HK-2 (cell line): ENCODE results near the gene TPSD1.
"Not testable (repeated sequence)": the region's sequence is repeated elsewhere in the genome, so short reads cannot be mapped to it uniquely, and the experiment has no call there.

Source experiments
- DNase-seq: peaks from one replicate; pipeline ENCODE4 v3.0.0-alpha.2; 2018; ENCODE audit not compliant: unreplicated experiment

TPSD1 gene

DNA sequence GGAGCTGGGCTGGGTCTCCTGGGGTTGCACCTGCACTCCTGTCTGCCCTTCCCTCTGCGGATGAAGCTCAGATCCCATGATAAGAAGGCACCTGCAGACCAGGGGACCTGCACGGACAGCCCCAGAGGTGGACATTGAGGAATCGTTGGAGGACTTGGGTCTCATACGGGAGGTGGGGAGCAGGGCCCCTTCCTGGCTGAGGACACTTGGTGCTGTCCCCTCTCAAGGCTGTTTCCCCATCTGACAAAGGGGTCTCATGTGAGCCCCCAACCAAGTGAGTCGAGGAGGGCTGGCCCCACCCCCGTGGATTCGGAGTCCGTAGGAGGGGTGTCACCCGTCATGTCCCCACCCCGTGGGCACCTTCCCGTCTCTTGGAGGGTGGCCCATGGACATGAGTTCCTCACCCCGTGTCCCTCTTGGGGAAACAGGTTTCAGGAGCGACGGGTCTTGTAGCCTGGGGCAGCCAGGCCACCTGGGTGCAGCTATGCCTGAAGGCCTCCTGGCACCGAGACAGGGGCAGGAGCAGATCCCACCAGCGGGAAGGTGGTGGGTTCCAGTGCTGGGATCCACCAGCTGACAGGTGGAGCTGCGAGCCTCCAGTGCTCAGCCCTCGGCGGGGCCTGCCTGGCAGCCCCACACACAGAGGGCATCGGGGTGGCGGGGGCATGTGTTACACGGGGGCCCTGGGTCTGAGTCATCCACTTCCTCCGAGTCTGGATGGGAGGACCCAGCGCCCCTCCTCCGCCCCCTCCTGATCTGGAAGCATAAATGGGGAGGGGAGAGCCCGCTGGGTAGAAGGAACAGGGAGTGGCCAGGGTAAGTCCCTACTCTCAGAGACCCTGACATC is at the start of gene TPSD1:
Gene TPSD1, plus strand, starts transcription at position 794 of the 847 bp plus-strand sequence. CDS start 212 bp downstream, outside the sequence.
- not testable (repeated sequence) for DNase-seq

DNA sequence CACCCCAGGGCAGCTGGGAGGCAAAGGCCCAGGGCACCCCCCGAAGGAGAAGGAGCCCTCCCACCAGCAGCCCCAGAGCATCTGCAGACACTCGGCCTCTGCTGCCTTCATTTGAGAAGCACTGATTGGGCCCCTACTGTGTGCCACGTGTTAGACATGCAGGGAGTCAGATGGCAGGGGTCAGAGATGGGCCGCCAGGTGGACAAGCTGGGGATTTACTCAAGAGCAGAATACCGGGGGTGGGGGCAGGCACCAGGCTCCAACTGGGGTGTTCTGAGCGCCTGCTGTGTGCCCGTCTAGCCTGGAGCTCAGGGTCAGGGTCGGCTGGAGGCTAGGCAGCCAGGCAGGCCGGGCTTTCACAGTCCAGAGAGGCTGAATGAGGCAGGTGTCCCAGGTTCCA is 49.5 kb upstream of the TPSD1 start:
- DNase-seq = no peak

DNA sequence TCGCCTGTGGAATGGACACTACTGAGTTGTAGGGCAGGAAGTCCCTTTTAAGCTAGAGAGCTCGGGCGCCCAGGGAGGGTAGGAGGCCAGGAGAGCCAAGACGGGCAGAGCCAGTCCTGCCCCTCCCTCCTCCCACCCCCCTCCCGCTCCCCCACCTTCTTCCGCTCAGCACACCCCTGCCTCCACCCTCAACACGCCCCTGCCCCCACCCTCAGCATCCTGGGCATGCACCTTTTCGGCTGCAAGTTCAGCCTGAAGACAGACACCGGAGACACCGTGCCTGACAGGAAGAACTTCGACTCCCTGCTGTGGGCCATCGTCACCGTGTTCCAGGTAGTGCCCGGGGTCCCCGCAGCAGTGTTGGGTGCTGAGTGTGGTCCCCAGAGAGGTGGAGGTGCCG is 49.1 kb upstream of the TPSD1 start:
- no peak for DNase-seq

DNA sequence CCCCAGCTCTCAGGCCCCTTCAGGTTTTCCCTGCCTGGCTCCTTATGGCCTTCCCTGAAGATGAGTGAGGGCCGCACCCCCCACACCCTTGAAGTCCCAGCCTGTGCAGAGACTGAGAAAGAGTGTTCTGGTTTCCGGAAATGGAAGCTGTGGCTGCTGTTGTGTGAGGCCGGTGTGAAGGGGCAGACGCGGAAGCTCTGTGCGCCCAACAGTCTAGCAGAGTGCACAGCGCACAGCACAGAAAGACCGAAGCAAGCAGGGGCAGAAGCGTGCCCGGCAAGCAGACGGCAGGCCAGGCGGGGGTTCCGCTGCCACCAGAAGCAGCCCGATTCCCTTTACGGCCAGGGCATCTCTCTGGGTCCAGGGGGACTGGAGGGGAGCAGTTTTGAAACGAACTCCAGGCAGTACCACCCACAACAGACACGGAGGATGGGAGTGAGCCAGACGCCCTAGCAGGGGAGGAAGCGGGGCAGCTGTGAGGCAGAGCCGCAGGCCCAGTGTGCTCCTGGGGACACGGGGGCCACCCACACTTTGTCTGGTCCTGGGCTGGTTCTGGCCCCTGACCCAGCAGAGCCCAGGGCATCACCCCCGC is 47.5 kb upstream of the TPSD1 start:
- no peak for DNase-seq

DNA sequence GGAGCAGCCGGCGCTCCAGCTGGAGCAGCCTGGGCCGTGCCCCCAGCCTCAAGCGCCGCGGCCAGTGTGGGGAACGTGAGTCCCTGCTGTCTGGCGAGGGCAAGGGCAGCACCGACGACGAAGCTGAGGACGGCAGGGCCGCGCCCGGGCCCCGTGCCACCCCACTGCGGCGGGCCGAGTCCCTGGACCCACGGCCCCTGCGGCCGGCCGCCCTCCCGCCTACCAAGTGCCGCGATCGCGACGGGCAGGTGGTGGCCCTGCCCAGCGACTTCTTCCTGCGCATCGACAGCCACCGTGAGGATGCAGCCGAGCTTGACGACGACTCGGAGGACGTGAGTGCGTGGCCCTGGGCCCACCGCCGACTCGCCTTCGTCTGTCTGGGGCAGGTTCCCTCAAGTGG is 46.8 kb upstream of the TPSD1 start:
- no peak for DNase-seq

DNA sequence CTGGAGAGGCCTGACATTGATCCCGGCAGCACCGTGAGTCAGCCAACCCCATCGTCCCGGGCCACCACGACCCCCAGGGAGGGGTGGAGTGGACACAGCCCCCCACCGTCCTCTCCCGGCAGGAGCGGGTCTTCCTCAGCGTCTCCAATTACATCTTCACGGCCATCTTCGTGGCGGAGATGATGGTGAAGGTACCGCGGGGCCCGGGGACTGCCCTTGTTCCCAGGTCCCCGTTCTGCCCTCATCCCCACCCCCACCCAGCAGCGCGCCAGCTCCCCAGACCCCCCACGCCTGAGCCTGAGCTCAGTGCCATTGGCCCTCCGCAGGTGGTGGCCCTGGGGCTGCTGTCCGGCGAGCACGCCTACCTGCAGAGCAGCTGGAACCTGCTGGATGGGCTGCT is 45.4 kb upstream of the TPSD1 start:
- no peak for DNase-seq

DNA sequence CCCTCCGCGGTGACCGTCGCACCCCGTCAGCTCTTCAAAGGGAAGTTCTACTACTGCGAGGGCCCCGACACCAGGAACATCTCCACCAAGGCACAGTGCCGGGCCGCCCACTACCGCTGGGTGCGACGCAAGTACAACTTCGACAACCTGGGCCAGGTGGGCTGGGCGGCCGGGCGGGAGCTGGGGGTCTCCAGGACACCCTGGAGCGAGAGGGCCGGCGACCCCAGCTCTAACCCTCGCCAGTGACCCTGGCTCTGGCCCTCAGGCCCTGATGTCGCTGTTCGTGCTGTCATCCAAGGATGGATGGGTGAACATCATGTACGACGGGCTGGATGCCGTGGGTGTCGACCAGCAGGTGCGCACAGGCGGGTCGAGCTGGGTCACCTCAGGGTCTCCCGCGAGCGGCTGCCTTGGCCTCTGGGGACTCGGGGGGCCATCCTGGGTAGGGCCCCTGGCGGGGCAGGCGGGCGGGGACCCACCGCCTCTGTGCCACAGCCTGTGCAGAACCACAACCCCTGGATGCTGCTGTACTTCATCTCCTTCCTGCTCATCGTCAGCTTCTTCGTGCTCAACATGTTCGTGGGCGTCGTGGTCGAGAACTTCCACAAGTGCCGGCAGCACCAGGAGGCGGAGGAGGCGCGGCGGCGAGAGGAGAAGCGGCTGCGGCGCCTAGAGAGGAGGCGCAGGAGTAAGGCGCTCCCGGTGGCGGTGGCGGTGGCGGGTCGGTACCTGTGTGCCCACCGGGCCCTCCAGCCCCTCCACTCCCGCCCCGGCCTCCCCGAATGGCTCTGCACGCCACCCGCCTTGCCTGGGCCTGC is 44.2 kb upstream of the TPSD1 start:
- no peak for DNase-seq

DNA sequence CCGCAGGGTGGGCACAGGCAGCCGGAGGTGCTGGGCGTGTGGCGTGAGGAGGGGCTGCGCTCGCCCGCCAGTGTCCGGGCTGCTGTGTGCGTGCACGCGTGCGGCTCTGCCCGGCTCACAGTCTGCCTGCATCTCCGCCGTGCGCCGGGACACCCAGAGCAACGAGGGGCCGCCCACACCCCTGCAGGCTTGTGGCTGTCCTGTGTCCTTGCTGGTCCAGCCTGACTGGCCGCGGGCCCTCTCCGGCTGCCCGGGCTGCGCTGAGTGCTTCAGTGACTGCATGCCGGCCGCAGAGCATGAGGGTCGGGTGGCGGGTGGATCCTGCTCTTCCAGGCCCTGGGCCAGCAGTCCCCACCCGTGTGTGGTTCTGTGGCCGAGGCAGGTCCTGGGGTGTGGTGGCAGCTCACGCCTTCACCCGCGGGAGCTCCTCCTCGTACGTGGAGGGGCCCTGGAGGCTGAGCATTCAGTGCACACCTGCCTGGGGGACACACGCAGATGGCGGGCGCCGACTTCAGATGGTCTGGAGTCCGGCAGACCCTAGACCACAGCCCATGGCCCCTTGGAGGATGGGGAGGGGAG is 43.2 kb upstream of the TPSD1 start:
- DNase-seq = no peak

DNA sequence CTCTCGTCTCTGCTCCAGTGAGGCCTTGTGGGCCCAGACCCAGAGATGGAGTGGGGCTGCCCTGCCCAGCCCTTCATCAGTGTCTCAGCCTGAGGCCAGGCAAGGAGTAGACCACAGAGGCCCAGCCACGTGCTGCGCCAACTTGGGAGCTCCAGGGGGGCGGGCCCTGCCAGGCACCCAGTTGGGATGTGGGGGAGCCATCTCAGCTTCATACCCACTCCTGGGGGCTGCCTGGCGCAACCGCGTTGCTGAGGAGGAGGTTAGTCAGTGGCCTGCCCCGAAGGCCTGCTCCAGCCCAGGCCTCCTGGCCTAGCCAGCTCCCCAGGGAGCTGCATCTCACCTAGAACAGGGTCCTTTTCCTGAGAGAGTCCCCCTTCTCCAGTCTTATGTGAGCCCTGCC is 42.6 kb upstream of the TPSD1 start:
- no peak for DNase-seq

DNA sequence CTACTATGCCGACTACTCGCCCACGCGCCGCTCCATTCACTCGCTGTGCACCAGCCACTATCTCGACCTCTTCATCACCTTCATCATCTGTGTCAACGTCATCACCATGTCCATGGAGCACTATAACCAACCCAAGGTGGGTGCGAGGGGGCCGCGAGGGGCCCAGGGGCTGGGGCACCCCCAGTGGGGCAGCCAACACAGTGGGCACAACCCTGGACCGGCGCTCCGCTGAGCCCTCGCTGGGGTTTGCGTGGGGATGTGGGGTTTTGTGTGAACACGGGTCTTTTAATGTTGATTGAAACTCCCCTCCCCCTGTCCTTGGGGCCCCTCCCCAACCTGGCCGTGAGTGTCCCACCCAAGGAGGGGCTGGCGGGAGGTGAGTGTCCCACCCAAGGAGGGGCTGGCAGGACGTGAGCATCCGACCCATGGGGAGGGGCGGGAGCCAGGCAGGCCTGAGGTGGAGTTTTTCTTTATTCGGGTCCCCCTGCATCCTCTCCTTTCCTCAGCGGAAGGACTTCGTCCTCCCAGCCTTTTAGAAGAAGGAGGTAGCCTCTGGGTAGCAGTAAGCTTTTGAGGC is 42.0 kb upstream of the TPSD1 start:
- no peak for DNase-seq

DNA sequence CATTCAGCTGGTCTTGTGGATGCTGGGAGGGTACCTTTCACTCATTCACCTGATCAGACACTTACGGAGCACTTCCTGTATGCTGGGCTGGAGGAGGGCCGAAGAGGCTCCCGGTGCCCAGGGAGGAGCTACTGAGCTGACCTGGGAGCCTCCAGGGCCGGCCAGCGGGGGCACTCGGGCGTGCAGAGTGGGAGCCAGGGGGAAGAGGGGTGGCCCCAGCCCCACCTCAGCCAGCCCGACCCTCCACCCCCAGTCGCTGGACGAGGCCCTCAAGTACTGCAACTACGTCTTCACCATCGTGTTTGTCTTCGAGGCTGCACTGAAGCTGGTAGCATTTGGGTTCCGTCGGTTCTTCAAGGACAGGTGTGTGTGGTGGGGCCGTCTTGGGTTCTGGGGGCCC is 41.1 kb upstream of the TPSD1 start:
- no peak for DNase-seq

DNA sequence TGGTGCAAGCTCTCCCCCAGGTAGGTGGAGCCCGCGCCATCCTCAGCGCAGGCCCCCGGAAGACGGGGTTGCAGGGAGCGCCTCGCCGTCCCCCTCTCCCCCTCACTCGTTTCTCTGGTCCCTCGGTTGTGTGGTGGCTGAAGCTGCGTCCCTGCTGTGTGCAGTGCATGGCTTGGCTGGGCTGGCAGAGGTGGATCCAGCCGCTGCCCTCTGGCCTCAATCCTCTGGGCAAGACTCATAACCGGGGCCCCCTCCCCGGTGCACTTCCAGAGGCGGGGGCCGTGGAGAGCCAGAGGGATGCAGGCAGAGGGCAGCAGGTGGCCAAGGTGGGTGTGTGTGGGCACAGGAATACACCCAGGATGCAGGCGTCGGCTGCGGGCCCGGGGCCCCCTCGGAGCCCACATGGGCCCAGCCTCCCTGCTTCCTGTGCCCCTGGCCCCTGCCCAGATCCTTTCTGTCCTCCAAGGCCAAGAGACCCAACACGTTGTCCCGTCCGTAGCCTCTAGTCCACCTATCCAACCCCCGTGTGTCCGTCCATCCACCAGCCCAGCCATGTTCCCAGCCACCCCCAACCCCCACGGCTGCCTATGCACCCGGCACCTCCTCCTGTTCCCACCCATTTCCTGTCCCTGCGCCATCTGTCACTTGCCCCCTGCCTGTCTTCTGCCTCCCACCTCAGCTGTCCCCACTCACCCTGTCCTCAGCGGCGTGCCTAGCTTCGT is 40.1 kb upstream of the TPSD1 start:
- DNase-seq = no peak

DNA sequence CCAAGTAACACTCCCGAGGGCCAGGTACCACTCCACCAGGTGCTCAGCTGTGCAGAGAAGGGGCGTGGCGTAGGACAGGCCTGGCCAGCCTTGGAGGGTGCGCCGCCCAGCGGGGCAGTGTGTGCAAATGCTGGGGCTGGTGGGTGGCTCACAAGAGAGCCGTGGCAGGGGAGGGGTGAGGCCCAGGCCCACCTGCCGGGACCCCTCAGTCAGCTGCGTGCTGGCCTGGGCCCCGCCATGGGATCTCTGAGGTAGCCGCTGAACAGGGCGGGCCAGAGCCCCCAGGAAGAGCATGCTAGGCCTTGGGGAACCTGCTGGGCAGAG is 39.6 kb upstream of the TPSD1 start:
- no peak for DNase-seq

DNA sequence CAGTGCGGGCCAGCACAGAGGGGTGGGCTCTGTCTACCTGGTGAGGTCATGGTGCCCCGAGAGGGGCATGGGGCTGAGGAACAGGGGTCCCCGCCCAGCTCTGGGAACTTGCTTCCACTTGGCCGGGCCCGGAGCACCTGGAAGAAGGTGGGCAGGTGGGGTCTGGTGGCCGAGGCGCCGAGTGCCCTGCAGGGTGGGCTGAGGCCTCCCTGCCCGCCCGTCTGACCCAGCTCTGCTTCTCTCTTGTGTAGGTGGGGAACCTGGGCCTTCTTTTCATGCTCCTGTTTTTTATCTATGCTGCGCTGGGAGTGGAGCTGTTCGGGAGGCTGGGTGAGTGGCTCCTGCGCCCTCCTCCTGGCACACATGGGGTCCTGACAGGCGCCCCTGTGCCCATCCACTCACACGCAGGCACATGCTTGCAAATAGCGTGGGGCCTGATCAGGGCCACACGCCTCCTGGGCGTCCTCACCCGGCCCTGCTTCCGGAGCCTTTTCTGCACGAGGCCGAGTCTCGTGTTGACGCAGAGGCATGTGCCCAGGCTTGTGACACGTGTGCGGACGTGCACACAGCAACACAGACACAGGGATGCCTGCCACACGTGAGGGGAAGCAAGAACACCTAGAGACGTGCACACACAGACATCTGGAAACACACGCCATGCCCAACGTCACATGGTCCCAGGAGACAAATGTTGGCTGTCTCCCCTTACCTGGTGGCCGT is 39.0 kb upstream of the TPSD1 start:
- DNase-seq = no peak

DNA sequence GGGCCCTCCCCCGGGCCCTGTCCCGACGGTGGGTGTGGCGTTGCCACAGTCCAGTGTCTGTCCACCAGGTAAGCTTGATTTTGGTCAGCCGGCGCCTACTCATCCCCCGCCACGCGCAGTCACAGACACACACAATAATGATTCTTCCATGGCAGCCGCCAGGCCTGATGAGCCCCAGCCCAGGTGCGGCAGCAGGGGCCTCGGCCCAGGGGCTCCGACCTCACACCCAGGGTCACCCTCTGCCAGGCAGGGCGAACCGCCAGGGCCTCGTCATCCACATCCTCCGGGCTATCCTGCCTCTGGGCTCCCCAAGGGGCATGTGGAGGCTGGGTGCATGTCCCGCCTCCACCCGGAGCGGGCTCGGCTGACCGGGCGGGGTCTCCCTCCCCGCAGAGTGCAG is 38.3 kb upstream of the TPSD1 start:
- no peak for DNase-seq

DNA sequence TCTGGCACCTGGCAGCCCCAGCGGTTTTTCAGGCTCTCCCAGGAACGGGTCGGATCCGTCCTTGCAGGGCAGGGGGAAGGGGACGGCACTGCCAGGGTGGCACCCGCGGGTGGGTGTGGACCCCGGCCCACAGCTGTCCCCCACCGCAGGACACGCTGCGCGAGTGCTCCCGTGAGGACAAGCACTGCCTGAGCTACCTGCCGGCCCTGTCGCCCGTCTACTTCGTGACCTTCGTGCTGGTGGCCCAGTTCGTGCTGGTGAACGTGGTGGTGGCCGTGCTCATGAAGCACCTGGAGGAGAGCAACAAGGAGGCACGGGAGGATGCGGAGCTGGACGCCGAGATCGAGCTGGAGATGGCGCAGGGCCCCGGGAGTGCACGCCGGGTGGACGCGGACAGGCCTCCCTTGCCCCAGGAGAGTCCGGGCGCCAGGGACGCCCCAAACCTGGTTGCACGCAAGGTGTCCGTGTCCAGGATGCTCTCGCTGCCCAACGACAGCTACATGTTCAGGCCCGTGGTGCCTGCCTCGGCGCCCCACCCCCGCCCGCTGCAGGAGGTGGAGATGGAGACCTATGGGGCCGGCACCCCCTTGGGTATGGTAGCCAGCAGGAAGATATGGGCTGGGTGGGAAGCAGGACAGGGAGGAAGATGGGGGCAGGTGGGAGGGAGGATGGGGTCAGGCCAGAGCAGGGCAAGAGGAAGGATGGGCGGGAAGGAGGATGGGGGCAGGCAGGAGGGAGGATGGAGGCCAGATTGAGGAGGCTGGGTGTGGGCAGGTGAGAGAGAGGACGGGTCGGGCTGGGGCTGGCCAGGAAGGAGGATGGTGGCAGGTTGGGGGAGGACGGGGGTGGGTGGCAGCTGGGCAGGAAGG is 37.6 kb upstream of the TPSD1 start:
- no peak for DNase-seq

DNA sequence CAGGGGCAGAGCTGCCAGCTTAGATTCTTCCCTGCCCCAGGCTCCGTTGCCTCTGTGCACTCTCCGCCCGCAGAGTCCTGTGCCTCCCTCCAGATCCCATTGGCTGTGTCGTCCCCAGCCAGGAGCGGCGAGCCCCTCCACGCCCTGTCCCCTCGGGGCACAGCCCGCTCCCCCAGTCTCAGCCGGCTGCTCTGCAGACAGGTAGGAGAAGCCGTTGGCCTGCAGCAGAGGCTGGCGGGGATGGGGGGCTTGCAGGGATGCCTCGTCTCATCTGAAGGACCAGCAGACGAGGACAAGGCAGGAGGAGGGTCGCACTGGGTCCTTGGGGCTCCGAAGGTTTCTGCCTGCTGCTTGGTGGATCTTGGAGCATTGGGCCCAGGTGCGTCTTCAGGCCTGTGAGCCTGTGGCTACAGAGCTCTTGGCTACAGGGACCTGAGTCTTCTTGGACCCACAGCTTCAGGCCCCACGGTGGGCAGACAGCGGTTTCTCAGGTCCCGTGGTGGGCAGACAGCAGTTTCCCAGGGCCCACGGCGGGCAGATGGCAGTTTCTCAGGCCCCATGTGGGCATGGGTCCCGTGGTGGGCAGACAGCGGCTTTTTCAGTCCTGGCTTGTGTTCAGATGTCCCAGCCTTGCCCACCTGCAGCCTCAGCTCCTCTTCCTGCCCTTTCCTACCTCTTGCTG is 36.8 kb upstream of the TPSD1 start:
- no peak for DNase-seq

DNA sequence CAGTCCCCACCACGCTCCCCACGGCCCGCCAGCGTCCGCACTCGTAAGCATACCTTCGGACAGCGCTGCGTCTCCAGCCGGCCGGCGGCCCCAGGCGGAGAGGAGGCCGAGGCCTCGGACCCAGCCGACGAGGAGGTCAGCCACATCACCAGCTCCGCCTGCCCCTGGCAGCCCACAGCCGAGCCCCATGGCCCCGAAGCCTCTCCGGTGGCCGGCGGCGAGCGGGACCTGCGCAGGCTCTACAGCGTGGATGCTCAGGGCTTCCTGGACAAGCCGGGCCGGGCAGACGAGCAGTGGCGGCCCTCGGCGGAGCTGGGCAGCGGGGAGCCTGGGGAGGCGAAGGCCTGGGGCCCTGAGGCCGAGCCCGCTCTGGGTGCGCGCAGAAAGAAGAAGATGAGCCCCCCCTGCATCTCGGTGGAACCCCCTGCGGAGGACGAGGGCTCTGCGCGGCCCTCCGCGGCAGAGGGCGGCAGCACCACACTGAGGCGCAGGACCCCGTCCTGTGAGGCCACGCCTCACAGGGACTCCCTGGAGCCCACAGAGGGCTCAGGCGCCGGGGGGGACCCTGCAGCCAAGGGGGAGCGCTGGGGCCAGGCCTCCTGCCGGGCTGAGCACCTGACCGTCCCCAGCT is 35.7 kb upstream of the TPSD1 start:
- no peak for DNase-seq
